Measurements from ENCODE around the gene KCNF1. TPM values are rescaled to one million over a fixed set of nuclear protein-coding genes. Genes with fewer than 3 reads are reported as not detected.

Gene KCNF1
- total and polyA plus RNA-seq, 4 experiments from 2014 or later, result not detected

GRCh38 chr2:10941383-10941782 is 29.6 kb downstream of the KCNF1 start:
- no peak overlapping the region for H3K27ac ChIP-seq (ENCODE audit: low read depth, low read length)
- H3K36me3 ChIP-seq (ENCODE audit: insufficient read depth, low read length), result no peaks in the 10 kb centered on the region
- H3K9me3 ChIP-seq (ENCODE audit: control insufficient read depth in 1 of 2, low read length in 2 of 2), result peaks cover 0 to 4% of the 10 kb centered on the region in 2 donors
- no peak overlapping the region for H3K4me3 Mint-ChIP-seq
- intact Hi-C loops (cut with micrococcal nuclease), result no loop called here
- H3K4me1 Mint-ChIP-seq, result no peaks in the 10 kb centered on the region
- peaks cover 16 to 19% of the 10 kb centered on the region in 2 donors for H3K27me3 Mint-ChIP-seq
- DNase-seq, result no peak
- H3K4me3 ChIP-seq (ENCODE audit: low read length in 2 of 2), result no peak overlapping the region
- H3K27me3 ChIP-seq (ENCODE audit: insufficient read depth, low read length), result peaks cover 7% of the 10 kb centered on the region
- H3K27ac Mint-ChIP-seq, result no peak overlapping the region
- H3K9me3 Mint-ChIP-seq, result peaks cover 0 to 35% (median 12%) of the 10 kb centered on the region in 8 donors
- ChIA-PET CTCF (ENCODE audit: partially characterized antibody) (no interaction called here), POLR2A (ENCODE audit: partially characterized antibody) (no interaction called here)
- H3K36me3 Mint-ChIP-seq, result no peaks in the 10 kb centered on the region
- H3K4me1 ChIP-seq (ENCODE audit: insufficient read depth, low read length), result no peaks in the 10 kb centered on the region

DNA sequence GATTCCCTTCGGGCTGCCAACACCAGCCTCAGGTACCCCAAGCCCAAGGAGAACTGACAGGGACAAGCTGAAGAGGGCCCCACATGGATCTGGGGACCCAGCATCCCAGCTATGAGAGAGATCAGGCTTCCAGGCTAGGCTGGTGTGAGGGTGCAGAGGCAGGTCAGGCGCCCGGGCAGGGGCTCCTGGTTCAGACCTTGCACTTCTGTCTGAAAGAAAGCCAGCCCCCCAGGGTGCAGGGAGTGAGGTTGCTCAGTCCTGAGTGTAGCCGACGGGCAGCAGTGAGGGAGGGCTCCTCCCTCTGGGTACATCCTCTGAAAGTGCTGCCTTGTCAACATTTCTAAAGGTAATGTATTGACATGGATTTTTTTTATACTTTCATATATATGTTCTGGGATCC is 33.1 kb downstream of the KCNF1 start:
- Histone ChIP-seq H3K4me3 (ENCODE audit: low read length in 2 of 2) (no peak overlapping the region), H3K27ac (ENCODE audit: low read depth, low read length) (no peak overlapping the region), H3K9me3 (ENCODE audit: control insufficient read depth in 1 of 2, low read length in 2 of 2) (no peaks in the 10 kb centered on the region), H3K27me3 (ENCODE audit: insufficient read depth, low read length) (peaks cover 7% of the 10 kb centered on the region), H3K36me3 (ENCODE audit: insufficient read depth, low read length) (no peaks in the 10 kb centered on the region), H3K4me1 (ENCODE audit: insufficient read depth, low read length) (no peaks in the 10 kb centered on the region)
- Mint-ChIP-seq H3K4me1 (peaks cover 0 to 4% (median 0%) of the 10 kb centered on the region in 4 donors), H3K36me3 (no peaks in the 10 kb centered on the region), H3K27ac (no peak overlapping the region), H3K4me3 (no peak overlapping the region), H3K27me3 (peaks cover 28 to 34% of the 10 kb centered on the region in 2 donors), H3K9me3 (peaks cover 0 to 6% (median 0%) of the 10 kb centered on the region in 8 donors)
- intact Hi-C loops (cut with micrococcal nuclease), result no loop called here
- CTCF ChIA-PET (ENCODE audit: partially characterized antibody), result no interaction called here
- DNase-seq, result no peak
- POLR2A ChIA-PET (ENCODE audit: partially characterized antibody), result no interaction called here

GRCh38 chr2:10946394-10946793 is 34.7 kb downstream of the KCNF1 start:
- H3K27me3 Mint-ChIP-seq, result peaks cover 30 to 36% of the 10 kb centered on the region in 2 donors
- Histone ChIP-seq H3K4me1 (ENCODE audit: insufficient read depth, low read length) (no peaks in the 10 kb centered on the region), H3K4me3 (ENCODE audit: low read length in 2 of 2) (no peak overlapping the region), H3K9me3 (ENCODE audit: control insufficient read depth in 1 of 2, low read length in 2 of 2) (no peaks in the 10 kb centered on the region), H3K27me3 (ENCODE audit: insufficient read depth, low read length) (peaks cover 7% of the 10 kb centered on the region), H3K36me3 (ENCODE audit: insufficient read depth, low read length) (no peaks in the 10 kb centered on the region), H3K27ac (ENCODE audit: low read depth, low read length) (no peak overlapping the region)
- H3K9me3 Mint-ChIP-seq, result peaks cover 0 to 3% (median 0%) of the 10 kb centered on the region in 8 donors
- POLR2A ChIA-PET (ENCODE audit: partially characterized antibody), result no interaction called here
- H3K4me1 Mint-ChIP-seq, result peaks cover 0 to 8% (median under 1%) of the 10 kb centered on the region in 4 donors
- DNase-seq, result no peak
- CTCF ChIA-PET (ENCODE audit: partially characterized antibody), result no interaction called here
- intact Hi-C loops (cut with micrococcal nuclease), result no loop called here
- H3K27ac Mint-ChIP-seq, result no peak overlapping the region
- no peak overlapping the region for H3K4me3 Mint-ChIP-seq
- H3K36me3 Mint-ChIP-seq, result no peaks in the 10 kb centered on the region

DNA sequence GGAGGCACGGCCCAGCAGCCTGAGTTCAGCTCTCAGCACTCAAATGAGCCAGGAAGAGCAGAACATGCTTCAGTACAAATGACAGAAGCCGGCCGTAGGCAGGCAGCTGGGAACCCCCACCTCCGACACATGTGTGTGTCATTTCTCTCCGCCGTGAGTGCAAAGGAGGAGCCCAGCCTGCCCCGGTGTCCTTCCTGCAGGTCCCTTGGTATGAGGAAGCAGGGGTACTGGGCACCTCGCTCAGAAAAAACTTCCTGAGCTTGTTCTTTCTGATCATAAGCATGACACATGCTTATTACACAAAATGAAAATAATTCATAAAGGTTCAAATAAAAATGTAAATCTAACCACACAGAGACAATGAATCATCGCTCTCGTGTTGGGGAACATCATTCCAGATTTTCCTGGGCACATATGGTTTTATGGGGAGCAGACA is 35.3 kb downstream of the KCNF1 start:
- intact Hi-C loops (cut with micrococcal nuclease), result no loop called here
- CTCF ChIA-PET (ENCODE audit: partially characterized antibody), result no interaction called here
- peaks cover 0 to 3% (median 0%) of the 10 kb centered on the region in 8 donors for H3K9me3 Mint-ChIP-seq

GRCh38 chr2:10947446-10948187 is 35.9 kb downstream of the KCNF1 start:
- no peak for DNase-seq
- Mint-ChIP-seq H3K4me1 (peaks cover 3 to 10% (median 4%) of the 10 kb centered on the region in 4 donors), H3K27me3 (peaks cover 28 to 36% of the 10 kb centered on the region in 2 donors), H3K36me3 (no peaks in the 10 kb centered on the region), H3K9me3 (peaks cover 0 to 5% (median 0%) of the 10 kb centered on the region in 8 donors), H3K4me3 (no peak overlapping the region), H3K27ac (no peak overlapping the region)
- no peak overlapping the region for H3K4me3 ChIP-seq (ENCODE audit: low read length in 2 of 2)
- CTCF ChIA-PET (ENCODE audit: partially characterized antibody), result no interaction called here
- H3K36me3 ChIP-seq (ENCODE audit: insufficient read depth, low read length), result no peaks in the 10 kb centered on the region
- H3K4me1 ChIP-seq (ENCODE audit: insufficient read depth, low read length), result peaks cover 7% of the 10 kb centered on the region
- H3K9me3 ChIP-seq (ENCODE audit: control insufficient read depth in 1 of 2, low read length in 2 of 2), result no peaks in the 10 kb centered on the region
- intact Hi-C loops (cut with micrococcal nuclease), result no loop called here
- POLR2A ChIA-PET (ENCODE audit: partially characterized antibody), result interaction anchor here (0.6 kb wide), 1 partner anchor 284 kb away, joined by 6 read pairs; no protein-coding TSS in a partner anchor
- H3K27me3 ChIP-seq (ENCODE audit: insufficient read depth, low read length), result peaks cover 7% of the 10 kb centered on the region
- H3K27ac ChIP-seq (ENCODE audit: low read depth, low read length), result no peak overlapping the region

More for the DNA sequence above, 35.3 kb downstream of the KCNF1 start:
- H3K36me3 Mint-ChIP-seq, result no peaks in the 10 kb centered on the region
- DNase-seq, result no peak
- Histone ChIP-seq H3K4me1 (ENCODE audit: insufficient read depth, low read length) (peaks cover 1% of the 10 kb centered on the region), H3K27me3 (ENCODE audit: insufficient read depth, low read length) (peaks cover 7% of the 10 kb centered on the region), H3K4me3 (ENCODE audit: low read length in 2 of 2) (no peak overlapping the region), H3K36me3 (ENCODE audit: insufficient read depth, low read length) (no peaks in the 10 kb centered on the region), H3K9me3 (ENCODE audit: control insufficient read depth in 1 of 2, low read length in 2 of 2) (no peaks in the 10 kb centered on the region), H3K27ac (ENCODE audit: low read depth, low read length) (no peak overlapping the region)
- peaks cover 28 to 36% of the 10 kb centered on the region in 2 donors for H3K27me3 Mint-ChIP-seq
- no peak overlapping the region for H3K4me3 Mint-ChIP-seq
- POLR2A ChIA-PET (ENCODE audit: partially characterized antibody), result no interaction called here
- no peak overlapping the region for H3K27ac Mint-ChIP-seq
- H3K4me1 Mint-ChIP-seq, result peaks cover 0 to 8% (median under 1%) of the 10 kb centered on the region in 4 donors

DNA sequence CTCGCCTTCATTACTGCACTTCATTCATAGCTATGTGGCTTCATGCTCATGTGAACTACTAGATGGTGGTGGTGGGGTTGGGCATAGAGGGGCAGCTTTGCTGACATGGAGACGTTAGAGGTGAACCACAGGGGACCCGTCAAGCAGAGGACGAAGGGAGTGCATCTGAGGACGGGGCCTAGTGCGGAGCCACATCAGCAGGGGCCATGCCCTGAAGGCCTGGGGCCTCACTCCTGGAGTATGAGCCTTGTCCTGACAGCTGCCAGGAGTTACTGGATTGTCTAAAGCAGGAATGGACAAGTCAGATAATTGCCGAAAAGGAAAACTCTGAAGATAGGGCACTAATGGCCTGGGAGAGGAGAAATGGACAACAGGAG is 36.4 kb downstream of the KCNF1 start:
- H3K4me1 Mint-ChIP-seq, result peaks cover 8 to 15% (median 9%) of the 10 kb centered on the region in 4 donors
- Histone ChIP-seq H3K27ac (ENCODE audit: low read depth, low read length) (no peak overlapping the region), H3K9me3 (ENCODE audit: control insufficient read depth in 1 of 2, low read length in 2 of 2) (no peaks in the 10 kb centered on the region), H3K27me3 (ENCODE audit: insufficient read depth, low read length) (peaks cover 7% of the 10 kb centered on the region), H3K36me3 (ENCODE audit: insufficient read depth, low read length) (no peaks in the 10 kb centered on the region), H3K4me1 (ENCODE audit: insufficient read depth, low read length) (peaks cover 13% of the 10 kb centered on the region), H3K4me3 (ENCODE audit: low read length in 2 of 2) (no peak overlapping the region)
- H3K27ac Mint-ChIP-seq, result no peak overlapping the region
- peaks cover 0 to 10% (median 2%) of the 10 kb centered on the region in 8 donors for H3K9me3 Mint-ChIP-seq
- H3K36me3 Mint-ChIP-seq, result peaks cover 0 to under 1% of the 10 kb centered on the region in 2 donors
- ChIA-PET POLR2A (ENCODE audit: partially characterized antibody) (interaction anchor here (0.6 kb wide), 1 partner anchor 284 kb away, joined by 6 read pairs; no protein-coding TSS in a partner anchor), CTCF (ENCODE audit: partially characterized antibody) (no interaction called here)
- DNase-seq, result no peak
- H3K4me3 Mint-ChIP-seq, result no peak overlapping the region
- peaks cover 26 to 33% of the 10 kb centered on the region in 2 donors for H3K27me3 Mint-ChIP-seq
- intact Hi-C loops (cut with micrococcal nuclease), result no loop called here

- POLR2A ChIA-PET (ENCODE audit: partially characterized antibody), result no interaction called here
- H3K9me3 ChIP-seq (ENCODE audit: control insufficient read depth in 1 of 2, low read length in 2 of 2), result no peaks in the 10 kb centered on the region
- Mint-ChIP-seq H3K4me1 (peaks cover 11 to 19% (median 13%) of the 10 kb centered on the region in 4 donors), H3K27ac (no peak overlapping the region), H3K36me3 (peaks cover 0 to 5% of the 10 kb centered on the region in 2 donors), H3K4me3 (no peak overlapping the region), H3K27me3 (peaks cover 23 to 32% of the 10 kb centered on the region in 2 donors), H3K9me3 (peaks cover 0 to 15% (median 6%) of the 10 kb centered on the region in 8 donors)
- H3K27me3 ChIP-seq (ENCODE audit: insufficient read depth, low read length), result peaks cover 7% of the 10 kb centered on the region
- H3K36me3 ChIP-seq (ENCODE audit: insufficient read depth, low read length), result no peaks in the 10 kb centered on the region
- no peak overlapping the region for H3K27ac ChIP-seq (ENCODE audit: low read depth, low read length)
- CTCF ChIA-PET (ENCODE audit: partially characterized antibody), result no interaction called here
- H3K4me1 ChIP-seq (ENCODE audit: insufficient read depth, low read length), result peaks cover 14% of the 10 kb centered on the region
- no peak overlapping the region for H3K4me3 ChIP-seq (ENCODE audit: low read length in 2 of 2)
- intact Hi-C loops (cut with micrococcal nuclease), result no loop called here
- no peak for DNase-seq
These were observed 37.0 kb downstream of the KCNF1 start for GRCh38 chr2:10948606-10949230.

Measured in CD4-positive, alpha-beta memory T cell (primary cell).